SH-SY5Y (cell line): ENCODE data around the gene TTPAL.

Source experiments
- GATA2 ChIP-seq: IDR thresholded peaks from 2 replicates; pipeline ENCODE4 v1.6.1; 2011; ENCODE audit warnings: mild to moderate bottlenecking, low read depth, low read length
- GATA3 ChIP-seq: IDR thresholded peaks from 2 replicates; pipeline ENCODE4 v1.6.1; 2011; ENCODE audit warnings: low read depth, mild to moderate bottlenecking, low read length, moderate library complexity

The TTPAL gene

DNA sequence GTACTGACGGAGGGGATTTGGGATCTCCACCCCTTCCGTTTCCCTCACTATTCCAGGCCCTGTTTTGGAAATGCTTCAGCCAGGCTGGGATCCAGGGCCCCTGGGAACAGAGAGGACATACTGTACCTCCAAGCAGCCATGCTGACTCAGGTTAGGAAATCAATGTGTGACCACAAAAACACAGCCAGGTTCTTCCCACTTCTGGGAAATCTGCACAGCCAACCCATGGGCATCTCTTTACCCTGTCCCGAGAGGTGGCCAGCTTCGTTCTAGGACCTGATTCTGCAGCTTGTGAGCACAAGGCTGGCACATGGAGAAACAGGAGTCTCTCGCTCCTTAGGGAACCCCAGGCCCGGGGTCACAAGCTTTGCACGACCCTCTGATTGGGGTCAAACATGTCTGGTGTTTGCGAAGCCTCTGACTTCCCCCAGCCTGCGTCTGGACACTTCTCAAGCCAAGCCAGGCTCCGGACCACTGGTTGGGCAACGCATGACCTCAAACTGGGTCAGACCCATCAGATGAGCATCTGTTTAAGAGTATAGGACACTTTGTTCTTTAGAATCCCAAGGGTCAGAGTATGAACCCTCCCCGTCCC, 8.3 kb upstream of the TTPAL start:
- no peak for TF ChIP-seq GATA3

DNA sequence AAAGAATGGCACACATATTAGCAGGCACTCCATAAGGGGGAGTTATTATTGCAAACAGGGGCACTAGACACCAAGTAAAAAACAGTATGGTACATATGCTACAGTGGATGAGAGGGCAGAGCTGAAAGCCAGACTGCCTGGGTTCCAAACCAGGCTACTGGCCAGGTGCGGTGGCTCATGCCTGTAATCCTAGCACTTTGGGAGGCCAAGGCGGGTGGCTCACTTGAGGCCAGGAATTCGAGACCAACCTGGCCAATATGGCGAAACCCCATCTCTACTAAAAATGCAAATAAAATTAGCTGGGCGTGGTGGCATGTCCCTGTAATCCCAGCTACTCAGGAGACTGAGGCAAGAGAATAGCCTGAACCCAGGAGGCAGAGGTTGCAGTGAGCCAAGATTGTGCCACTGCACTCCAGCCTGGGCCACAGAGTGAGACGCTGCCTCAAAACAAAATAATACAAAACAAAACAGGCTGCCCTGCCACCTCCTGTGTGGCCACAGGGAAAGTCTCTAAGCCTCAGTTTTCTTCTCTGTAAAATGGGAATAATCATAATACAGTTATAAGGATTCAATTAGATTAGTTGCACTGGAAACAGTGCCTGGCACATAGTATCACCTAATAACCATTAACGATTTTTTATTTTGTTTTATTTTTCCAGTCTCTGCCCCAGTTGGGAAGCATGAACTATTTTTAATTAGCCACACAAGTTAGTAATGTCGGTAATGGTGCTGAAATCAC, 7.5 kb upstream of the TTPAL start:
- TF ChIP-seq GATA2 (no peak), GATA3 (no peak)

DNA sequence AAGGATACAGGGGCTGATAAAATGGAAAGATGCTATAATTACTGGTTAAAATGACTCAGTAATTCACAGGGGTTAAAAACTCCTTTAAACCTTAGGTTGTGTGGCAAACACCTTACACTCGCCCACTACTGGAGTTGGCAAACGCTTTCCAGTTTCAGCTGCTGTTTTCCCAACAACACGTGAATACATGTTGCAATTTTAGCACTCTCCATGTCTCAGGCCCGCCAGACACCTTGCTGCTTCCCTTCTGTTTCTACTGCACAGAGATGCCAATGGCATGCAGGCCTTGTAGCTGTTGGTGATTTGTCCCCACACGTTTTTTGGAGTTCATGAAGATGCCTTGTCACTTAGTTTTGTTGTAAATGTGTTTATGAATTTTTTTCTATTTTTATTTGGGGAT, 5.3 kb upstream of the TTPAL start:
- no peak for TF ChIP-seq GATA3
- TF ChIP-seq GATA2, result no peak

DNA sequence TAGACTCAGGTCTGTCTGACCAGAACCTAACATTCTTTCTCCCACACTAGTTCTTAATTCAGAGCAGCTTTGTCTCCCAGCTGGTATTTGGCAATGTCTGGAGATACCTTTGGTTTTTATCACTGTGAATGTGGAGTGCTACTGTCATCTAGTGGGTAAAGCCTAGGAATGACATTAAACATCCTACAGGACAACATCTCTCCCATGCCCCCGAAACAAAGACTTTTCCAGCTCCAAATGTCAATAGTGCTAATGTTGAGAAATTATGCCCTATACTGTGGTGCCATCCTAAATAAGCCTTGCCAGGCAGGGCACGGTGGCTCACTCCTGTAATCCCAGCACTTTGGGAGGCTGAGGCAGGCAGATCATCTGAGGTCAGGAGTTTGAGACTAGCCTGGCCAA, 4.2 kb upstream of the TTPAL start:
- TF ChIP-seq GATA2 (no peak), GATA3 (no peak)

DNA sequence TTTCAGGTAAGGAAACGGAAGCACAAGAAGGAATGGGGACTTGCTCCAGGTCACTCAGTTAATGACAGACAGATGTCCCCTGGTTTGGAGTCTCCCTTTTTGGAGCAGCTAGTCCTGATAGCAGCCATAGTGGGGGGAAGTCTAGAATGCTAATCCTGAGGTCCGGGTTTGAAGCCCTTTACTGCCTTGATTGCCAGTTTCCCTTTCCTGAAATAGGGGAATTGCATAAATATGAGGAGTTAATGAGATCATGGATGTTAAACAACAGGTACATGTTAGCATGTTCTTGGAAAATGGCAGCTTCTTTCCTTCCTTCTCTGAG, 341 bp upstream of the TTPAL start:
- TF ChIP-seq GATA3 (no peak), GATA2 (no peak)

DNA sequence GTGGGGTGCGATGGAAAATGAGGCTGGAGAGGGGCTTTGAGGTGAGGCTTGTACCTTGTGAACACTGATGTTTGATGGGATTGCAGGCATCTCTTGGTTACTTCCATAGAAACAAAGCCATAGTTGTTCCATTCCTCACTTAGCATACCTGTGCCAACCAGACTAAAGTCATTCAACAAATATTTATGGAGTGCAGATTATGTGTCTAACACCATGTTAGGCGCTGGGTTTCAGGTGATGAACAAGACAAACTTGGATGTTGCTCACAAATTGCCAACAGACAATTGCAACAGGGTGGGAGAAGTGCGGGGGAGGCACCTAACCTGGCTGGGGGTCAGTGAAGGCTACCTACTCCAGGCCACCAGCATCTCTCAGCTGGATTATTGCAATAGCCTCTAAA, 1.5 kb downstream of the TTPAL start:
- TF ChIP-seq GATA2 (no peak), GATA3 (no peak)

DNA sequence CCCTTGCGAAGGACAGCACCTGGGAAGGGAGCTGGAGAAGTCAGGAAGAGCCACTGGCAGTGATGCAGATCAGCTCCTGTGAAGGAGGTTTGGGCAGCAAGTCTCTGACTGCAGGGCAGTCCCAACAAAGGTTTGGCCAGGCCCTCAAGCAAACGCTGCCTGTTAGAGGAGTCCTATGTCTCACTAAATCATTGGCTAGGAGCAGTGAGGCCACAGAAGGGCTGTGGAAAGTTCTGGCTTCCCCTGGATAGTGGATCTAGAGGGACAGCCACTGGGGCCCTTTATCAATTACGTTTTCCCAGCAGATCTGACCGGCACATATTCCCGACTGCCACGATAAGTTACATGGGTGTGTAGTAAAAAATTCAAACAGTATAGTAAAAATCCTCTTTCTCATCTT, 2.5 kb downstream of the TTPAL start:
- no peak for TF ChIP-seq GATA3
- no peak for TF ChIP-seq GATA2

DNA sequence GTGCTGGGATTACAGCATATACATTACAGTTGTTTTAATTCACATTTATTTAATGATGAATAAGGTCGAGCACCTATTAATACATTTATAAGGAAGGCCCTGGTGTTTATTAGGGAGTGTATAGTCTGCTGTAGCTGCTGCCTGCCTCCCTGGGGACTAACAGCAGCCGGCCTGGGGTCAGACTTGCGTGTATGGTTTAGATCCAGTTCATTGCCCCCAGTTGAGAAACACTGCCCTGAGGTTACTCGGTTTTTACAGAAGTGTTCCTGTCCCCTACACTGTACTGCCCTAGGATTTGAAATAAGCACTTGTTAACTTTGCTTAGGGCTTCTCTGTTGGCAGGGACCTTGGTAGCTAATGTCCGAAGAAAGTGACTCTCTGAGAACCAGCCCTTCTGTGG, 4.0 kb downstream of the TTPAL start:
- TF ChIP-seq GATA3 (no peak), GATA2 (no peak)

DNA sequence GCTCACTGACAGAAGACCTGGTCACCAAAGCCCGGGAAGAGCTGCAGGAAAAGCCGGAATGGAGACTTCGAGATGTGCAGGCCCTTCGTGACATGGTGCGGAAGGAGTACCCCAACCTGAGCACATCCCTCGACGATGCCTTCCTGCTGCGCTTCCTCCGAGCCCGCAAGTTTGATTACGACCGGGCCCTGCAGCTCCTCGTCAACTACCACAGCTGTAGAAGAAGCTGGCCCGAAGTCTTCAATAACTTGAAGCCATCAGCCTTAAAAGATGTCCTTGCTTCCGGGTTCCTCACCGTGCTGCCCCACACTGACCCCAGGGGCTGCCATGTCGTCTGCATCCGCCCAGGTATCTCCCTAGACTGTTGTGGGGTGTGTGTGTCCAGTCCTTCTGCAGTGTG, 4.4 kb downstream of the TTPAL start:
- TF ChIP-seq GATA2 (no peak), GATA3 (no peak)

DNA sequence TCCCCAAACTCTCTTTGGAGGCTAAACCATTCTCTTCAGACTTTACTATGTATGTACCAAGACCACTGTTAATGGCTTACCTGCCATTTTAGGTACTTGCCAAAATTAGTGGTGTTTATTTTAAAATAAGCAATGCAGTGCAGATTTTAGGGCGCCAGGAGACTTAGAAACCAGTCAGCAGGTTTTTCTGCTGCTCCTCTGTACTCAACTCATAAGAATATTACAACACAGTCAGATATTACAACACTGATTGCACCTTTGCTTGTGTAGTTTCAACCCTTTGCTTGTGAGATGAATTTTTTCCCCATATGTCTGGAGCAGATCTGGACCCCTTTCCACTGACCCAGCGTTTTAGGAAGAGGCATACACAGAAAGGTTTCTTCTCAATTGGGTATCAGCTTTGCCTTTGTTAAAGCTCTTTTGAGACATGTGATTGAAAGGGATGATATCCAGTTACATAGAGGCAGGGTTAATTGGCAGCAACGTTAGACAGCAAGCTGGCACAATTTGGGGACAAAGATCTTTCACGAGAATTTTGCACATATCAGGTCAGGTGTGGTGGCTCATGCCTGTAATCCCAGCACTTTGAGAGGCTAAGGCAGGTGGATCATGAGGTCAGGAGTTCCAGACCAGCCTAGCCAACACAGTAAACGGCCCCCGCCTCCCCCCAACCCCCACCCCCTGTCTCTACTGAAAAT, 6.2 kb downstream of the TTPAL start:
- no peak for TF ChIP-seq GATA2
- TF ChIP-seq GATA3, result no peak

DNA sequence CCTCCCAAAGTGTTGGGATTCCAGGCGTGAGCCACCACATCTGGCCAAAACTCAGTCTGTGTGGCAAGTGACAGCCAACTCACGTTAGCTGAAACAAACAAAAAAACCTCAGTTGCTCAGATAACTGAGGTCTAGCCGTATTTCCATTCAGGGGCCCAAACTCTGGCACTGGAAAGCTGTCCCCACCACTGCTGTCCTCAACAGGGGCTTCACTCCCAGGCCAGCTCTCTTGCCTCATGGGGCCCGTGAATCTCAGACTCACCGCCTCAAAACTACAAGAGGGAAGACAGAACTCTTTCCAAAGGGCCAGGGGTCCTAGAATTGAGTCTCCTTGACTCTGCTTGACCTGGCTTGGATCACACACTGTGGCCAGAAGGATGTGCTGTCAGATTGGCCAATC, 7.4 kb downstream of the TTPAL start:
- TF ChIP-seq GATA3, result no peak
- no peak for TF ChIP-seq GATA2

DNA sequence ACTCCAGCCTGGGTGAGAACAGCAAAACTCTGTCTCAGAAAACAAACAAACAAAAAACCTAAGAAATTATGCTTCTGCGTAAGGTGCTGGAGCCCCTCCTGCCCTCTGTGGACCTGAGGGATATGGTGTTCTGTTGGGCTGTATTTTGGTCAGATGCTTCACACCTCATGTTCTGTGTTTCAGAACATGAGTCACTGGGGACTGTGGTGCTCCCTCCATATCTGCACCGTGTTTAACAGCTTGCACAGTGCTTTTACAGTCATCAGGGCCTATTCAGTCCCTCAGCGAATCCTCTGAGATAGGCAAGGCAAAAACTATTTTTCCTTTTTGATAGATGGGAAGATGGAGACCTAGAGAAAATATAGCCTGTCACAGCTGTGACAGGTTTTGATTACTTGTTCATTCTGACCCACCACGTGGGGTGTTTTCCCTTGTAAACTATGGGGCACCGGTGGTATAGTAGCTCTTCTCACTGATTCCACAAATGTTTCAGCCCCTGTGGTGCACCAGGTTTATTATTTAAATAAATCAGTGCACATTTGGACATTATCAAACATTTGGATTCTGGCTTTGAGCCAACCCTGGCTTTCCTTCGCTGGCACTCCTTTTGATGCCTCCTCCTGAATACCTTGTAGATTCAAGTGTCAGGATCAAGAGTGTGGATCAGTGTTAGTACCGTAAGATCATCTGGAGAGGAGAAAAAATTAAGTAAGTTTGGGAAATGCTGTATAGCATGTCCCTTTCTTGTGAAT, 9.6 kb downstream of the TTPAL start:
- no peak for TF ChIP-seq GATA3
- TF ChIP-seq GATA2, result no peak

DNA sequence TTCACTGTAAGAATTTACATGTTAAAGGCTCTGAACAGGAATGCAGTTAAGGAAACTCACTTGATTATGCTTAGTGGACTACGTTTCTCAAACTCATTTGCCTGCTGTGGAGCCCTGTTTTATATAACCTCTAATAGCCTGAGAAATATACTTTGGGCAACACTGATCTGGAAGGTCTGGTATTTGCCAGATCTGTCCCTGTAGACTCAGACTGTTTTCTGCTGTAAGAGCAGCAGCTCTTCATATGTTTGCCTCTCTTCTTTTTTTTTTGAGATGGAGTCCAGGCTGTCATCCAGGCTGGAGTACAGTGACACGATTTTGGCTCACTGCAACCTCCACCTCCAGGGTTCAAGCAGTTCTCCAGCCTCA, 10.1 kb downstream of the TTPAL start:
- TF ChIP-seq GATA2, result no peak
- no peak for TF ChIP-seq GATA3

DNA sequence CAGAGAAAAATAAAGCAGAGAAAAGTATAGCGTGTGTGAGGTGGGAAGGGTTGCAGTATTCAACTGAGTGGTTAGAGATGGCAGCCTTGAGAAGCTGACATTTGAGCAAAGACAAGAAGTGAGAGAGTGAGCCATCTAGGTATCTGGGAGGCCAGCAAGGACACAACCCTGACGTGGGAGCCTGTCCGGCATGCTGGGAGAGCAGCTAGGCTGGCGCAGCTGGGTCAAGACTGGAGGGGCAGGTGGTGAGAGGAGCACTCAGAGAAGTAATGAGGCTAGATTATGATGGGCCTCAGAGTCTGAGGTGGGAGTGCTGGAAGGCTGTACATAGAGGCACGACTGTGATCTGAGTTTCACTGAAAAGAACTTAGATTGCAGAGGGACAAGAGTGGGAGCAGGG, 12.9 kb downstream of the TTPAL start:
- TF ChIP-seq GATA2 (no peak), GATA3 (no peak)

DNA sequence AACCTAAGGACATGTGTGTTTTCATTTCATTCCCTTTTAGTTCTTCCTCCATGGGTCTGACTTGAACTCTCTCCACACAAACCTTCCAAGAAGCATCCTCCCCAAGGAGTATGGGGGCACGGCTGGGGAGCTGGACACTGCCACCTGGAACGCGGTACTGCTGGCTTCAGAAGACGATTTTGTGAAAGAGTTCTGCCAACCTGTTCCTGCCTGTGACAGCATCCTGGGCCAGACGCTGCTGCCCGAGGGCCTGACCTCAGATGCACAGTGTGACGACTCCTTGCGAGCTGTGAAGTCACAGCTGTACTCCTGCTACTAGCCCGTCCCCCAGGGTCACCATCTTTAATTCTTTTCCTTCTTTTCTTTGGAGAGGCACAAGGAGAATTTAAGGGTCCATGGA, 13.5 kb downstream of the TTPAL start:
- TF ChIP-seq GATA3 (no peak), GATA2 (no peak)

DNA sequence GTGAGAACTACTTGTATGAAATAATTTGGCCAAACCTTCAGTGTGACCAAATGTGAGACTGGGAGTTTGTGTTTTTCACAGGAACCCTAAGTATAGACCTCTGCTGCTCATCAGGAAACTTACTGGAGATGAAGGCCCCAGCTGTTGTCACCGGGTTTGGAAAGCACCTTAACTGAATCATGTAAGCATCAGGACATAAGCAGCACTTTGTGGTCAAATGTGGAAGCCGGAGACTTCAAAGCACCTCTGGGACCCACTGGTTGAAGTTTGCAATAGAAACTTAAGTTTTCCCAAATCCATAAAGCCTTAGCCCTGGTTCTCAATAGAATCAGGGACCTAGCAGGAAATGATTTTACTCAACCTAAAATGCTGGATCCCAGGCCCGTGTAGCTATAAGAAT, 14.3 kb downstream of the TTPAL start:
- TF ChIP-seq GATA2 (no peak), GATA3 (no peak)
